IPS-15b (cell line): Measurements from ENCODE around the gene DDB1.
A peak's percentile ranks its signal among the peaks of the same experiment; 100 is the strongest.

Experiments used
- H3K27me3 ChIP-seq: one replicate; pipeline ENCODE4 v1.6.1; 2013; ENCODE audit warnings: low read length; ENCODE audit not compliant: control insufficient read depth, insufficient read depth
- H3K36me3 ChIP-seq: one replicate; pipeline ENCODE4 v1.6.1; 2013; ENCODE audit warnings: low read length; ENCODE audit not compliant: control insufficient read depth, insufficient read depth
- H3K4me1 ChIP-seq: one replicate; pipeline ENCODE4 v1.6.1; 2013; ENCODE audit warnings: mild to moderate bottlenecking, low read length; ENCODE audit not compliant: control insufficient read depth, insufficient read depth
- H3K4me3 ChIP-seq: one replicate; pipeline ENCODE4 v1.5.1; 2013; ENCODE audit warnings: low read depth, low read length
- H3K9ac ChIP-seq: one replicate; pipeline ENCODE4 v1.6.1; 2013; ENCODE audit warnings: low read depth, mild to moderate bottlenecking, low read length
- H3K9me3 ChIP-seq: one replicate; pipeline ENCODE4 v1.6.1; 2013; ENCODE audit warnings: mild to moderate bottlenecking, low read length; ENCODE audit not compliant: control insufficient read depth, insufficient read depth

Gene DDB1

DNA sequence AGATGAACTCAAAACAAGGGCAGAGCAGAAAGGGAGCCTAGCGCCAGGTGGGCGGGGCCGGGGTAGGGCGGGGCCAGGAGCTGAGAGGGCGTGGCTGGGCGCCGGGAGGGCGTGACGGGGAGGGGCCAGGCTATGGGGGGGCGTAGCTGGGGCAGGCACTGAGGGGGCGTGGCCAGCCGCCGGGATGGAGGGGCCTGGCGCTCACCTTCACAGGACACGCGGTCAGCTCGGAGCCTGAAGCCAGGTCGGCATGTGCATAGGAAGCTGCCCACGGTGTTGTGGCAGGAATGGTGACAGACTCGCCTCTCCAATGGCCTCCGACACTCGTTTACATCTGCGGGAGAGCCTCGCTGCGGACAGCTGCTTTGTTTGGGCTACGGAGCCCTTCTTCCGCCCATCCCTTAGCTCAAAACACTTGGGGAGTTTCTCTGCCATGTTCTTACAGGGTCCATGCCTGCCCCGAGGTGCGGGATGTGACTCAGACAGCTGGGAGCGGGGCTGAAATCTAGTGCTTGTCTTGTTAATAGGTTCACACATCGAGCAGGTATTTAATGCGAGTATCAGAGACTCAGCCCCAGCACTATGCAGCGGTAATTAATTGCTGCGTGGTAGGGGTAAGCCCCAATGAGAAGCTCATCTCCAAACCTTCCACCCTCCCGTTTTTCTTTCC is 51.2 kb downstream of the DDB1 start:
- no peaks in the 10 kb centered on the region for H3K9me3 ChIP-seq
- peak overlapping the region; percentile 36 for H3K4me3 ChIP-seq
- H3K4me1 ChIP-seq: no peaks in the 10 kb centered on the region
- no peak overlapping the region for H3K9ac ChIP-seq
- H3K27me3 ChIP-seq: peaks cover 4% of the 10 kb centered on the region
- H3K36me3 ChIP-seq: peaks cover 22% of the 10 kb centered on the region

DNA sequence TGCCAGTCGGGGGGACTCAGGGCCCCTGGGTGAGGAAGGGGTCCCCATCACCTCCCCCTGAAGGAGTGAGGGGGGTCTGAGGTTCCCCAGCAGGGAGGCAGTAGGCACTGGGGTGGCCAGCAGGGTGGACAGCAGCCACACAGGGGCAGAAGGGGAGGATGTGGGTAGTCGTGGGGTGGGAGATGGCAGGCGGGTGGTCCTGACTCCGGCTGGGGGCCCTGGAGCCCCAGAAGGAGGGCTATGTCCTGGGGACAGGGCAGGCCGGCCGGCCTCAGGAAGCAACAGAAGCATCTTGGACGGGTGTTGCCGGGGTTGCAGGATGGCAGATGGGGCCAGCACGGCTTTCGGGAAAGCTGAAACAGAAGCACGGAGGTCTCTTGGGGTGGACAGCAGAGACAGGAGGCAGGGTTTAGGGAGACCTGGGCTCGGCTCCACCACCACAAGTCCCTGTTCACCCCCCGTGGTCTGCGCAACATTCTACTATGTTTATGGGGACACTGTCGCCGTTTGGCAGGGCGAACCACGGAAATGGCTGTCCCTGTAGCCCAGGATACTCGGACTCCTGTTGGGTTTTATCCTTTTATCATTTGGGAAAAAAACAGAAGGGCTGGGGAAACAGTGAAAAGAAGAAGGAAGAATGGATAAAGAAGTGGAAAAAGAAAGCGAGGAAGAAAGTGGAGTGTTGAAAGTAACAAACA is 51.9 kb downstream of the DDB1 start:
- H3K9me3 ChIP-seq: no peaks in the 10 kb centered on the region
- no peaks in the 10 kb centered on the region for H3K4me1 ChIP-seq
- H3K9ac ChIP-seq: no peak overlapping the region
- H3K4me3 ChIP-seq: no peak overlapping the region
- peaks cover 4% of the 10 kb centered on the region for H3K27me3 ChIP-seq
- peaks cover 19% of the 10 kb centered on the region for H3K36me3 ChIP-seq

DNA sequence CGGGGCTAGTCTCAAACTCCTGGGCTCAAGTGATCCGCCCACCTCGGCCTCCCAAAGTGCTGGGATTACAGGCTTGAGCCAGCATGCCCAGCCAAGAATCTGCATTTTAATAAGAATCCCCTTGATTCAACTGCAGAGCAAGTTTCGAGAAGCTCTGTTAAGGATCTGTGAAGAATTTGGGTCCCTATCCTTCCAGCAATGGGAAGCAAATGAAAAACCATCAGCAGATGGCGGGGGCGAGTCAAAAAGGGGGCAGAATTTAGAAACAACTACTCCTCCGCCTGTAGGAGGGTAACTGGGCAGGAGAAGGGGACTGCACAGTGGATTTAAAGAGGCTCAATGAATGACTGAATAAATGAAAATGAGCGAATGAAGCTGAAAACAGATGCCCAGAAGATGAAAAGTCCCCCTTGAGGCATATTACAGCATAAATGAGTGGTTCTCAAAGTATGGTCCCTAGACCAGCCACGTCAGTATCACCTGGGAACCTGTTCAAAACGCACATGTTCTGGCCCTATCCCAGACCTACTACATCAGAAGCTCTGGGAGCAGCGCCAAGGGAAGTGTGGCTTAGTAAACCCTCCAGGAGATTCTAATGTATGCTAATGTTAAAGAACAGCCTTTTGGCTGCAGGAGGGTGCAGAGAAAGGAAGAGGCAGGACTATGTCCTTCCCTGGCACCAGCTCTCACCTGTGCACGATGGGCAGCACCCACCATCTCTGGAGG is 52.8 kb downstream of the DDB1 start:
- Histone ChIP-seq H3K36me3 (peaks cover 12% of the 10 kb centered on the region), H3K4me3 (no peak overlapping the region), H3K9ac (no peak overlapping the region), H3K9me3 (no peaks in the 10 kb centered on the region), H3K27me3 (peaks cover 4% of the 10 kb centered on the region), H3K4me1 (no peaks in the 10 kb centered on the region)

DNA sequence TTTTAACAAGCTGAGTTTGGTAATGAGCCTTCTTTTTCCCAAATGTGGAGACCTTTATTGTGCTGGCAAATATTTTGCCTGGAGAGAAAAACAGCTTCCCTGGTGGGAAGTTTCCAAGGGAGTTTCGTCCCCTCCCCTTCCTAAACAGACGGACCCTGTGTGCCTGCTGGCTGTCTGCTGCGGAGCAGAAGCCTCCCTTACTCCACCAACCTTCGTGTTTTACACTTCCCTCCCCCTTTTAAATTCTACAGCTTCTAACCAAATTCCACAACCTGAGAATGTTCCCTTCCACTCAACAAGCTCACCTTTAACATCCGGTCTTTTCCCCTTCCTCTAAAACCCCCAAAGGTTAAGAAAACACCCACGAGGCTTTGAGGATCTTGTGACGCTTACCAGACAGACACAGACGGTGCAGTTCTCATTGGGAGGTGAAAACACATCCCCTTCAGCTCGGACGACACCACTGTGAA is 54.9 kb downstream of the DDB1 start:
- Histone ChIP-seq H3K4me3 (no peak overlapping the region), H3K9ac (no peak overlapping the region), H3K36me3 (peaks cover 11% of the 10 kb centered on the region), H3K27me3 (peaks cover 4% of the 10 kb centered on the region), H3K9me3 (no peaks in the 10 kb centered on the region), H3K4me1 (no peaks in the 10 kb centered on the region)

DNA sequence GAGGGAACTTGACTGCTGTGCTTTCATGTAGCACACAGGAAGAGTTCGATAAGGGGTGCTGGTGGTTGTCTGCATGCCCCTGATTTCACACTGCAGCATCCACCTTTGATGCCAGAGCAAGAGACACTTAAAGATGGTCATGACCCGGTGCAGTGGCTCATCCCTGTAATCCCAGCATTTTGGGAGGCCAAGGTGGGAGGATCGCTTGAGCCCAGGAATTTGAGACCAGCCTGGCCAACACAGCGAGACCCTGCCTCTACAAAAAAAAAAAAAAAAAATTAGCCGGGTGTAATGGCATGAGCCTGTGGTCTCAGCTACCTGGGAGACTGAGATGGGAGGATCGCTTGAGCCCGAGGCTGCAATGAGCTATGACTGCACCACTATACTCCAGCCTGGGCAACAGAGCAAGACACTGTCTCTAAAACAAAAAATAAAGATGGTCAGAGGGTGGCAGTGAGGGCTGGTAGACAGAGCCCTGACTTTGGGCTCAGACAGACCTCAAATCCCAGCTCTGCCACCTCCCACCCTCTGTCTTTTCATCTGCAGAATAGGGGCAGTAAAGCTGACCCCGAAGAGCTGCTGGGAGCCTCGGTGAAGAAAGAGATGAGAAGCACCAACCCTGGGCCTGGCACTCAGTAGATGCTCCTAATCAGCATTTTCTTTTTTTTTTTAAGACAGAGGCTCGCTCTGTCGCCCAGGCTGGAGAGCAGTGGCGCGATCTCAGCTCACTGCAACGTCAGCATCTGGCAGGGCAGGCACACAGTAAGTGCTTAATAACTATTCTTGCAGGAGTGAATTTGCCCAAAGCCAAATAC is 55.5 kb downstream of the DDB1 start:
- no peak overlapping the region for H3K4me3 ChIP-seq
- H3K9me3 ChIP-seq: no peaks in the 10 kb centered on the region
- peaks cover 7% of the 10 kb centered on the region for H3K36me3 ChIP-seq
- H3K4me1 ChIP-seq: no peaks in the 10 kb centered on the region
- H3K27me3 ChIP-seq: peaks cover 3% of the 10 kb centered on the region
- H3K9ac ChIP-seq: no peak overlapping the region

DNA sequence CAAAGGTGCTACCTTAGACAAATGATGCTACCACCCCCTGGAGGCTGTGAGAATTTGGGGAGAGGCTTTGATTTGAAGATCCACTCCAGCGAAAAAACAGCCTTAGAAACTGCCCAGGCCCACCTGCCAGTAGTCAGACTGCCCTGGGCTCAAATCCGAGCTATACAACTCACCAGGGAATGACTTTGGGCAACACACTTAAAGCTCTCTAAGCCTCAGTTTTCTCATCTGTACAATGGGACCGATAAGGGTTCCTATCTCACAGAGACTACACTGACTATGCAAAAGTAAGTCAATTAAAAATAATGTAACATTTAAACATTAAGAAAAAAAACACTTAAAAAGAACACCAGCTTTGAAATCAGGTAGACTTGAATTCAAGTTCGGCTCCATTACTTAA is 57.7 kb downstream of the DDB1 start:
- H3K36me3 ChIP-seq: peaks cover 3% of the 10 kb centered on the region

DNA sequence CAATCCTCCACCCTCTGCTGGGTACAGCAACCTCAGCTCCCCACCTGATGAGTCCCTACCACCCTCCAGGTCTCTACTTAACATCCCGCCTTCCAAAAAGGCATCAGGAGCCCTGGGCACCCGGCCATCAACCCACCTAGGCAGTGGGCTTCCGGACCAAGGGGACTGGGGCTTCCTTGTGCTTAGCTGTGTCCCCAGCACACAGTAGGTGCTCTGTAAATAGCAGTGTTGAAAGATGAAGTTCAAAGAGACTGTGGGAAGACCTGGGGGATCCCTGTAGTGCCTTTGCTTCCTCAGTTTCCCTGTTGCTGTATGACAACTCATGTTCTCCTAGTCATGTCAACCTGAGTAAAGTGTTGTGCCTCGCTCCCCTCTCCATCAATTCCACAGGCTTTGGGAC is 58.8 kb downstream of the DDB1 start:
- no peaks in the 10 kb centered on the region for H3K27me3 ChIP-seq
- no peak overlapping the region for H3K9ac ChIP-seq
- H3K9me3 ChIP-seq: no peaks in the 10 kb centered on the region
- peaks cover 3% of the 10 kb centered on the region for H3K36me3 ChIP-seq
- H3K4me1 ChIP-seq: no peaks in the 10 kb centered on the region
- no peak overlapping the region for H3K4me3 ChIP-seq

More for the DNA sequence above, 57.7 kb downstream of the DDB1 start:
- no peaks in the 10 kb centered on the region for H3K9me3 ChIP-seq
- no peaks in the 10 kb centered on the region for H3K4me1 ChIP-seq
- H3K4me3 ChIP-seq: no peak overlapping the region
- no peaks in the 10 kb centered on the region for H3K27me3 ChIP-seq
- no peak overlapping the region for H3K9ac ChIP-seq

DNA sequence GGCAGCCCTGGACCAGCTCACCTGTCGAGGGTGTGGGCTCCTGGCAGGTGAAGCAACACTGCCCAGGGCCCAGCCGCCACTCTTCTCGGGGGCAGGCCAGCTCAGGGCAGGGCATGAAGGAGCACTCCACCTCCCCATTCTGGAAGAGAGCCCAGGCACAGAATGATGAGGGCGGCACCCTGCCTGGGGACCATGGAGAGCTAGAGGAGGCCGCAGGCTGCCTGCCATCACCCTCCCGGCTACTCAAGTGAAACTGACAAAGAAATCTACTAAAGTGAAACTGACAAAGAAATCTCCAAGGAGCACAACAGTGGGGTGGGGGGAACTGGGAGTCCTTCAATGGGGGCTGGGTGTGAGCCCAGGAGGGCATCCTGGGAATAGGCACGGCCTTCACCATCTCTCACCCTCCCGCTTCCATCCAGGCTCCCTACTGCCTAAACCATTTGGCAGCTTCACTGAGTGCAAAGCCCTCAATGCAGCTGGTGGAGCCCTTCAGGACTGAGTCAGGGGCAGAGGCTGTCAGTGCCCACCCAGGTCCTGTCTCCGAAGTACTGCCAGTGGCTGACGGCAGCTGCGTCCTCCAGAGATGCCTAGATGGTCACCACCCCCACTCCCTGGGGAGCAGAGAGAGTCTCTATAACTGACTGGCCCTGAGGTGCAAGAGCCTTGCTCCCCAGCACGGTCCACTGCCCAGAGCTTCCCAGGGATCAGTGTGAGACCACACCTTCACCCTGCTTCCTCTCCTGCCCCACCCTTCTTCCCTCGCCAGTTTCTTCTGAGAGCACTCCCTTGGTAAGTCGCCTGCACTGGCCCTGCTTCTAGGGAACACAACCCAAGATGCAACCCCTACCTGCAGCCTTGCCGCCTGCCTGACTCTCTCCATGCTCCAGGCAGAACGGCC is 59.5 kb downstream of the DDB1 start:
- no peaks in the 10 kb centered on the region for H3K4me1 ChIP-seq
- no peak overlapping the region for H3K9ac ChIP-seq
- peaks cover 3% of the 10 kb centered on the region for H3K36me3 ChIP-seq
- no peaks in the 10 kb centered on the region for H3K27me3 ChIP-seq
- no peaks in the 10 kb centered on the region for H3K9me3 ChIP-seq
- no peak overlapping the region for H3K4me3 ChIP-seq

DNA sequence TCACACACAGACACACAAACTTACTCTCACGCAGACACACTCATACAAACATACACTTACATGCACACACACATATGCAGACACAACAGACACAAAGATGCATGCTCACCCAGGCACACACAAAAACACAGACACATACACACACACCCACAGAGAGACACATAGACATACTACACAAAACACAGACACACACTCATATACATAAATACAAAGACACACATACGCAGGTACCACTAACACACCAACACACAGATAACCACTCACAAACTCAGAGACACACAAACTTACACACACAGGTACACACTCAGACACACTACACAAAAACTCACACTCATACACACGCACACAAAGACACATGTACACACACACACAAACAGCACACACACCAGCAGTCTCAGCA is 60.2 kb downstream of the DDB1 start:
- H3K27me3 ChIP-seq: no peaks in the 10 kb centered on the region
- peaks cover 3% of the 10 kb centered on the region for H3K36me3 ChIP-seq
- no peak overlapping the region for H3K9ac ChIP-seq
- H3K9me3 ChIP-seq: no peaks in the 10 kb centered on the region
- no peaks in the 10 kb centered on the region for H3K4me1 ChIP-seq
- H3K4me3 ChIP-seq: no peak overlapping the region

DNA sequence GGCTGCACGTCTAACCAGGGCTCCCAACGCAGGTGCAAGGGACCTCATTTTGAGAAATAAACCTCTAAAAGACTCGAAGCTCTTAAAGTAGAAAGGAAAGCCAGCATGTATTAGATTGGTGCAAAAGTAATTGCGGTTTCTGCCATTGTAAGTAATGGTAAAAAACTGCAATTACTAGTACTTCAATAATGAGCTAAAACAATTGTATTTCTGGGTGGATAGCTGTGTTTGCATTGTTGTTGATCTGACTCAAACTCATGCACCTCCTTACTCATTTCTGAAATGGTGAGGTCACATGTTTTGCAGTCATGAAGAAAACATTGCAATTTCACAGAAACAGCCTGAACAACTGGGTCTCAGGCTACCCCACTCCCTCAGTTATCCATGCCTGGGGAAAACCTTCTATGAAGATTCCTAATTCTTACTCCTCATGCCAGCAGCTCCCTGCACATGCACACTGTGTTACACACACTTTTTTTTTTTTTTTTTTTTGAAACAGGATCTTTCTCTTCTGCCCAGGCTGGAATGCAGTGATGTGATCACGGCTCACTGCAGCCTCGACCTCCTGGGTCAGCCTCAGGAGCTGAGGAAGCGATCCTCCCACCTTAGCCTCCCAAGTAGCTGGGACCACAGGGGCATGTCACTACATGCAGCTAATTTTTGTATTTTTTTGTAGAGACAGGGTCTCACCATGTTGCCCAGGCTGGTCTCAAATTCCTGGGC is 62.4 kb downstream of the DDB1 start:
- no peaks in the 10 kb centered on the region for H3K4me1 ChIP-seq
- no peaks in the 10 kb centered on the region for H3K27me3 ChIP-seq
- no peaks in the 10 kb centered on the region for H3K9me3 ChIP-seq
- H3K4me3 ChIP-seq: no peak overlapping the region
- peaks cover 3% of the 10 kb centered on the region for H3K36me3 ChIP-seq
- H3K9ac ChIP-seq: no peak overlapping the region
